ENCODE measurements around the gene RAB14. TPM values are rescaled to one million over a fixed set of nuclear protein-coding genes. Genes with fewer than 3 reads are reported as not detected.
"Not testable (repeated sequence)": the region's sequence is repeated elsewhere in the genome, so short reads cannot be mapped to it uniquely, and the experiment has no call there.

Gene RAB14
- total and polyA plus RNA-seq, 3 donors from 2014 or later: 44.6 to 66.7 (median 51.1) TPM

DNA sequence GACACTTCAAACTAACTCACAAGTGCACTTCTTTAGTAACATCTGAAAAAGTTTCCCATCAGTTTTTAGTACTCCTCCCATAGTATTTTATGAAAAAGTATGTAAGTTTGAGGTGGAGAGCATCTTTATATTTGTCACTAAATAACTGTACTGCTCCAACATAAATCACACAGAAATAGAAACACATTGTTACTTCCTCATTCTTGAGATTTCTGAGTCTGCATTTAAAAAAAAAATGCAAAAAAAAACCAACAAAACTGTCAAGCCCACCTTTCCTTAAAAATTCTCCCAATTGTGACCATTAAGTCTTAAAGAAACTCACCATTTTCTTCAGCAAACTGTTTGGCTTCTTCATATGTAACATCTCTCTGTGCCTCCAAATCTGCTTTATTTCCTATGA lies 18.7 kb downstream of the RAB14 start:
- H3K27me3 ChIP-seq: no peaks in the 10 kb centered on the region
- DNase-seq: no peak
- H3K36me3 ChIP-seq (ENCODE audit: low read depth, missing control alignments): no peaks in the 10 kb centered on the region
- peaks cover 5% of the 10 kb centered on the region for H3K4me1 ChIP-seq
- no peaks in the 10 kb centered on the region for H3K9me3 ChIP-seq
- H3K27ac ChIP-seq: no peak overlapping the region
- intact Hi-C loops (cut with DNase I; ENCODE audit: low total_unique reads): no loop called here
- no peak overlapping the region for H3K4me3 ChIP-seq
- TF ChIP-seq, protein P1, sequence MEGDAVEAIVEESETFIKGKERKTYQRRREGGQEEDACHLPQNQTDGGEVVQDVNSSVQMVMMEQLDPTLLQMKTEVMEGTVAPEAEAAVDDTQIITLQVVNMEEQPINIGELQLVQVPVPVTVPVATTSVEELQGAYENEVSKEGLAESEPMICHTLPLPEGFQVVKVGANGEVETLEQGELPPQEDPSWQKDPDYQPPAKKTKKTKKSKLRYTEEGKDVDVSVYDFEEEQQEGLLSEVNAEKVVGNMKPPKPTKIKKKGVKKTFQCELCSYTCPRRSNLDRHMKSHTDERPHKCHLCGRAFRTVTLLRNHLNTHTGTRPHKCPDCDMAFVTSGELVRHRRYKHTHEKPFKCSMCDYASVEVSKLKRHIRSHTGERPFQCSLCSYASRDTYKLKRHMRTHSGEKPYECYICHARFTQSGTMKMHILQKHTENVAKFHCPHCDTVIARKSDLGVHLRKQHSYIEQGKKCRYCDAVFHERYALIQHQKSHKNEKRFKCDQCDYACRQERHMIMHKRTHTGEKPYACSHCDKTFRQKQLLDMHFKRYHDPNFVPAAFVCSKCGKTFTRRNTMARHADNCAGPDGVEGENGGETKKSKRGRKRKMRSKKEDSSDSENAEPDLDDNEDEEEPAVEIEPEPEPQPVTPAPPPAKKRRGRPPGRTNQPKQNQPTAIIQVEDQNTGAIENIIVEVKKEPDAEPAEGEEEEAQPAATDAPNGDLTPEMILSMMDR (IDR thresholded peaks at IDR 0.05): no peak
- no peak for TF ChIP-seq POLR2A (IDR thresholded peaks at IDR 0.05)

DNA sequence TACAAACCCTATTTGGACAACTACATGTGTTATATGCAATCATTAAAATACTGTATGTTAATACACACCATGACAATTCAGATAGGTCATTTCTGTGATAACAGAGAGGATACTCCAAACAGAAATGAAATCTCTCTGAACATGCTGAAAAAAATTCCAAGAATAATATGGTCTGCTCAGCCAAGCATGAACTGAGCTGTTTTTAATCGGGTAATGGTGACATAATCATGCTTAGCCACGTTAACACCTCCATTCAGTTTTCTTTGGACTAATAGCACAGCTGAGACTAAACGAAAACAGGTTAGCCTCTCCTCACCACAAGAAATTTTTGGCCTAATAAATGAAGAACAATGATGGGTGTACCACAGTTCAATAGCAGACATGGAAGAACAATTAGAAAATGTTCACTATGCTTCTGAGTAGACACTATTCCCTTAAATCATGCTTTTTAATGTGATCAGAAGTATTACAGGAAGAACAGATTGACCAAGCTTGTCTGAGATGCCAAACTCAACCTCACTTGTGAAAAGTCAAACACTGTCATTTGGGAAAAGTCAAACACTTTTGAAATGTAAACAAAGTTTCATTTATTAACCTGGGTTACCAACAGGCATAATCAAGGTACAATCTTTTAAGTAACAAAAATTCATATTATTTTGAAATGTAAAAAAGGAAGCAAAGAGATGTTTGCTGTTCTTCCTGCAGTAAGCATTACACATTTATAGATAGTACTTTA lies 19.4 kb downstream of the RAB14 start:
- no peak for TF ChIP-seq POLR2A (IDR thresholded peaks at IDR 0.05)
- TF ChIP-seq, protein P1 (IDR thresholded peaks at IDR 0.05): no peak
- Histone ChIP-seq H3K9me3 (no peaks in the 10 kb centered on the region), H3K27me3 (no peaks in the 10 kb centered on the region), H3K4me1 (peaks cover 2% of the 10 kb centered on the region), H3K4me3 (no peak overlapping the region), H3K36me3 (ENCODE audit: low read depth, missing control alignments) (no peaks in the 10 kb centered on the region), H3K27ac (no peak overlapping the region)
- intact Hi-C loops (cut with DNase I; ENCODE audit: low total_unique reads): no loop called here
- WGBS, 2 donors: 82 to 88% methylated on average over 3 of the region's 3 CpGs
- DNase-seq: no peak

DNA sequence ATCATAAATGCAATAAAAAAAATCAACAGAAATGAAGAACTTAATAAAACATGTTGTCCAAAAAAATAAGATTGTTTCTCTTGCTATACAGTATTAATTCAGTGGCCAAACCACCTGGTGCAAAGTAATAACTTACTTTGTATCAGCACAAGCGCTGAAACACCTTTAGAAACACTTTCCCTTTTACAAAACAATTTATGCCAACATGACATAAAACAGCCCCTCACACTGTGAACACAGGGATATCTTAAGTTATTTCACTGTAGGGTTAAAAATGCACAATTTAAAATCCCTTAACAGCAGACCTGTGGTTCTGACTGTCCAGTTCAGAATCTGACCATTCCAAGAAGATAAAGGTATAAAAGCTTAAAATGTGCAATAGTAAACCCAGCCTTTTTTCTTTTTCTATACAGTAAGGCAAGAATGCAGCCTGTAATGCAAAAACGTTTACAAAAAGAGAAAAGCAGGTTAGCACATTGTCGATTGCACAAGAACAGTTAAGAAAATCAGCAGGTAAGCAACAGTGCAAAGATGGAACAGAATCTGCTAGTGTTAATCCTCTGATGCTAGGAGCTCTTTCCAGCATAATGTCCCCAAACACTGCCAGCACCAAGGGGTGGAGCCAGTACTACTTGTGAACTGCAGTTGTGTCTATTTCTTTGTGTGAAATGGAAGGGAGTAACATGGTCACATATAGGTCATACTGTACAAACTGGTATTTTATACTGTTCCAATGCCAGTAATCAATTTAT lies 21.6 kb downstream of the RAB14 start:
- Histone ChIP-seq H3K4me1 (no peaks in the 10 kb centered on the region), H3K27ac (no peak overlapping the region), H3K27me3 (no peaks in the 10 kb centered on the region), H3K4me3 (no peak overlapping the region), H3K36me3 (ENCODE audit: low read depth, missing control alignments) (no peaks in the 10 kb centered on the region), H3K9me3 (no peaks in the 10 kb centered on the region)
- intact Hi-C loops (cut with DNase I; ENCODE audit: low total_unique reads): no loop called here
- DNase-seq: no peak
- no peak for TF ChIP-seq POLR2A (IDR thresholded peaks at IDR 0.05)
- TF ChIP-seq, protein P1 (IDR thresholded peaks at IDR 0.05): no peak
- WGBS, 2 donors: 70 to 78% methylated on average over 3 of the region's 3 CpGs

DNA sequence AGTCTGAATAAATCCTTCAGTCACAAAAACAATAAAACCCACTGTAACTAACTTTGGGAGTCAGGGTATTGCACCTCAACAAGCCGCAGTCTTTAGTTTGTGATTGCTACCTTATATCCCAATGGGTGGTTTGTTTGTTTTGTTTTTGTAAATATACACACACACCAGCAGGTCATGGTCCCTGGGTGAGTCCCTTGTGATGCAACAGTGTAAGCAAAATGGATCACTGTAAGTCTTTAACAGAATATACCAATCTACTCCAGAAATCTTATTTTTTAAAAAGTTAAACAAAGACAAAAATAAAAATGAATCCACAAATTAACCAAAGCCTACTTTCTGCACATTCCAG lies 22.3 kb downstream of the RAB14 start:
- H3K4me1 ChIP-seq; DNase-seq; intact Hi-C loops (cut with DNase I; ENCODE audit: low total_unique reads); H3K36me3 ChIP-seq (ENCODE audit: low read depth, missing control alignments); H3K4me3 ChIP-seq; H3K9me3 ChIP-seq; H3K27ac ChIP-seq; H3K27me3 ChIP-seq: not testable (repeated sequence)
- WGBS, 2 donors: 79 to 88% methylated on average over 1 of the region's 1 CpG

DNA sequence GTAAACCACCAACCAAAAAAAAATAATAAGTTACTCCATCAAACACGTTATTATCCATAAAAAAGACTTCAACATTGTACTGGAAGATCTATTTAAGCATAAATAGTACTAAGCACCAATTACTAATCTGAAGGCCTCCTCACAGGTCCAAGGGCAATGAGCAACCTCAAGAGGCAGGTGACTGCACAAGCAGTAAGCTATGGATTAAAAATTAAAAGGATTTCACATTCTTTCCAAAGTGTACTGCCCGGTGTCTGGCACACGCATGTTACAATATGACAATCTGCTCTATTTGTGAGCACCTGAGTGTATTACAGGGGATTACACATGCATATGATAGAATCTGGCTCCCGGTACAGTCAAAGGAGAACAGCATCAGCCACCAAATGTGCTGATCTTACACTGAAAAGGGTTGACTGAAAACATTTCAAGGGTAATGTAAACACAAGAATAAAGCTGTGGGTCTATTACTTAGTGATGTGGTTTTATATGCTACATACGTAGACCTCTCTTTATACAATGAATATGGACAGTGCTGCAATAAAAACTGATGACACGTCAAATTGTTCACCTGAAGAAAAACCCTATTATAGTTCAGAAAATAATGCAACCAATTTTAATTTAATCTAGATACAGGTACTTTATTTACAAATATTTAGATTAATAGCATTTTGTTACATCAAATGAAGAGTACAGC lies 22.8 kb downstream of the RAB14 start:
- Histone ChIP-seq H3K27me3 (no peaks in the 10 kb centered on the region), H3K4me3 (no peak overlapping the region), H3K4me1 (no peaks in the 10 kb centered on the region), H3K27ac (no peak overlapping the region), H3K9me3 (no peaks in the 10 kb centered on the region), H3K36me3 (ENCODE audit: low read depth, missing control alignments) (no peaks in the 10 kb centered on the region)
- no peak for TF ChIP-seq POLR2A (IDR thresholded peaks at IDR 0.05)
- TF ChIP-seq, protein P1 (IDR thresholded peaks at IDR 0.05): no peak
- 90 to 91% methylated on average over 6 of the region's 6 CpGs for whole genome bisulfite sequencing, 2 donors
- intact Hi-C loops (cut with DNase I; ENCODE audit: low total_unique reads): no loop called here
- DNase-seq: no peak

All from testis (tissue), 3 donors.